HCT116 (cell line): ENCODE data around the gene SPON2. TPM values are rescaled to one million over a fixed set of nuclear protein-coding genes. Genes with fewer than 3 reads are reported as not detected.

ENCODE experiments used
- ATAC-seq: fragments of 200-7000 bp; cut with Tn5 transposase; 2 replicates; pipeline ENCODE4 v1.9.1; 2020; ENCODE audit warnings: mild to moderate bottlenecking, moderate library complexity
- BruUV-seq: library from RNA; stranded (reverse); fragments of 400-500 nt; replicated peaks from 2 replicates; lab custom pipeline; 2021; lab: Mats Ljungman, UMichigan
- CTCF ChIA-PET: fragments of 300-600 bp; sonication (Branson Sonifier 250); formaldehyde crosslinking; loops from one replicate; lab custom pipeline; 2021; ENCODE audit warnings: antibody characterized with exemption; lab: Charles Lee
- POLR2A ChIA-PET: fragments of 300-600, 350-600 bp; sonication (Branson Sonifier 250); formaldehyde crosslinking; loops from one replicate; lab custom pipeline; 2021; ENCODE audit warnings: antibody characterized with exemption; lab: Charles Lee
- RAD21 ChIA-PET, 2 experiments: fragments of 300-600 bp; sonication (Branson Sonifier 250); formaldehyde crosslinking; loops; one replicate each; lab custom pipeline; 2023; ENCODE audit warnings: low total read pairs in 2 of 2; ENCODE audit not compliant: uncharacterized antibody in 2 of 2, unreplicated experiment in 2 of 2, low non-redundant PET in 1 of 2; lab: Charles Lee
- DNase-seq: peaks from one replicate; pipeline ENCODE4 v3.0.0-alpha.2; 2010; ENCODE audit warnings: low read depth, low spot score
- H2AFZ ChIP-seq: fragments of 200-600 bp; shearing (Covaris generic), sonication (generic); 2 replicates; pipeline ENCODE4 v1.6.1; 2017; ENCODE audit warnings: low read depth, mixed run types, mixed read lengths, antibody characterized with exemption, low read length; ENCODE audit not compliant: poor library complexity, severe bottlenecking
- H3K27ac ChIP-seq: 2 replicates; pipeline ENCODE4 v1.5.1; 2012; ENCODE audit warnings: low read depth, low read length
- H3K27me3 ChIP-seq: fragments of 200-600 bp; sonication (generic); 2 replicates; pipeline ENCODE4 v1.6.1; 2016; ENCODE audit warnings: mixed run types, low read length, mixed read lengths; ENCODE audit not compliant: insufficient read depth
- H3K36me3 ChIP-seq, 2 experiments: fragments of 200-500 bp in 1 of 2; fragments of 200-600 bp in 1 of 2; sonication (Bioruptor generic) in 1 of 2; sonication (generic) in 1 of 2; 2 replicates each; pipeline versions ENCODE4 v1.5.1 to v1.6.1; 2014 to 2016; ENCODE audit warnings: low read length in 2 of 2, inconsistent platforms in 1 of 2, mixed read lengths in 1 of 2, mixed run types in 1 of 2; ENCODE audit not compliant: insufficient read depth in 2 of 2, control insufficient read depth in 1 of 2
- H3K4me1 ChIP-seq, 2 experiments: fragments of 200-600 bp in 1 of 2; sonication (generic) in 1 of 2; 2 replicates each; pipeline versions ENCODE4 v1.5.1 to v1.6.1; 2012 to 2017; ENCODE audit warnings: low read length in 2 of 2, inconsistent platforms in 1 of 2, mild to moderate bottlenecking in 1 of 2, mixed read lengths in 1 of 2, mixed run types in 1 of 2, moderate library complexity in 1 of 2; ENCODE audit not compliant: insufficient read depth in 2 of 2, control insufficient read depth in 1 of 2
- H3K4me2 ChIP-seq: fragments of 200-600 bp; sonication (generic); 2 replicates; pipeline ENCODE4 v1.6.1; 2017; ENCODE audit warnings: mixed run types, low read length, mixed read lengths
- H3K4me3 ChIP-seq, 2 experiments: fragments of 200-600 bp in 1 of 2; sonication (generic) in 1 of 2; replicated peaks in 1 of 2; 2 replicates each; pipeline ENCODE4 v1.5.1; 2011 to 2016; ENCODE audit warnings: low read length in 2 of 2, control low read depth in 1 of 2, low read depth in 1 of 2, mild to moderate bottlenecking in 1 of 2, mixed read lengths in 1 of 2, mixed run types in 1 of 2
- H3K79me2 ChIP-seq: fragments of 200-600 bp; sonication (generic); 2 replicates; pipeline ENCODE4 v1.6.1; 2017; ENCODE audit warnings: mild to moderate bottlenecking, mixed run types, low read length, moderate library complexity, mixed read lengths; ENCODE audit not compliant: insufficient read depth
- H3K9ac ChIP-seq: fragments of 200-600 bp; sonication (generic); 2 replicates; pipeline ENCODE4 v1.6.1; 2016; ENCODE audit warnings: low read length, mixed read lengths
- H3K9me2 ChIP-seq: fragments of 200-600 bp; sonication (generic), shearing (Covaris generic); 2 replicates; pipeline ENCODE4 v1.6.1; 2017; ENCODE audit warnings: mixed run types, mild to moderate bottlenecking, moderate library complexity; ENCODE audit not compliant: insufficient read depth
- H3K9me3 ChIP-seq, 2 experiments: fragments of 200-500 bp in 1 of 2; fragments of 200-600 bp in 1 of 2; sonication (Bioruptor generic) in 1 of 2; sonication (generic) in 1 of 2; 2 replicates each; pipeline ENCODE4 v1.6.1; 2014 to 2017; ENCODE audit warnings: low read length in 2 of 2, mixed read lengths in 2 of 2, inconsistent platforms in 1 of 2, low read depth in 1 of 2, mild to moderate bottlenecking in 1 of 2, mixed run types in 1 of 2, moderate library complexity in 1 of 2; ENCODE audit not compliant: control insufficient read depth in 1 of 2, insufficient read depth in 1 of 2
- H4K20me1 ChIP-seq: fragments of 200-600 bp; sonication (generic), shearing (Covaris generic); 2 replicates; pipeline ENCODE4 v1.6.1; 2017; ENCODE audit warnings: mixed run types, mild to moderate bottlenecking, moderate library complexity; ENCODE audit not compliant: insufficient read depth
- ATF3 ChIP-seq: IDR thresholded peaks from 2 replicates; pipeline ENCODE4 v1.6.1; 2012
- CBX3 ChIP-seq: IDR thresholded peaks from 2 replicates; pipeline ENCODE4 v1.6.1; 2012; ENCODE audit warnings: low read depth
- CTCF ChIP-seq, 3 experiments: fragments of 200-600 bp in 1 of 3; sonication (generic) in 1 of 3; IDR thresholded peaks in 2 of 3; conservative IDR thresholded peaks in 1 of 3; 2 replicates each; pipeline ENCODE4 v1.5.1; 2012 to 2017; ENCODE audit warnings: low read depth in 2 of 3, low read length in 2 of 3, antibody characterized with exemption in 1 of 3, borderline replicate concordance in 1 of 3, control low read depth in 1 of 3, mild to moderate bottlenecking in 1 of 3, mixed read lengths in 1 of 3, mixed run types in 1 of 3, moderate library complexity in 1 of 3; ENCODE audit not compliant: insufficient read depth in 1 of 3
- EGR1 ChIP-seq: IDR thresholded peaks from 2 replicates; pipeline ENCODE4 v1.6.1; 2012; ENCODE audit warnings: low read depth
- ELF1 ChIP-seq: IDR thresholded peaks from 2 replicates; pipeline ENCODE4 v1.6.1; 2012; ENCODE audit warnings: low read depth, borderline replicate concordance
- EZH2 ChIP-seq: fragments of 200-600 bp; sonication (generic); IDR thresholded peaks from 2 replicates; pipeline ENCODE4 v1.6.1; 2017; ENCODE audit warnings: antibody characterized with exemption, mixed run types
- EZH2phosphoT487 ChIP-seq: fragments of 200-600 bp; IDR thresholded peaks from 2 replicates; pipeline ENCODE4 v1.6.1; 2018; ENCODE audit warnings: antibody characterized with exemption, borderline replicate concordance
- FOSL1 ChIP-seq: IDR thresholded peaks from 2 replicates; pipeline ENCODE4 v1.6.1; 2012; ENCODE audit warnings: low read depth
- JUND ChIP-seq: IDR thresholded peaks from 2 replicates; pipeline ENCODE4 v1.6.1; 2012
- MAX ChIP-seq: IDR thresholded peaks from 2 replicates; pipeline ENCODE4 v1.6.1; 2012
- POLR2A ChIP-seq: IDR thresholded peaks from 2 replicates; pipeline ENCODE4 v1.7.0; 2011; ENCODE audit warnings: borderline replicate concordance; ENCODE audit not compliant: insufficient read depth, insufficient read length; ENCODE audit errors: extremely low read depth
- POLR2AphosphoS5 ChIP-seq: IDR thresholded peaks from 2 replicates; pipeline ENCODE4 v1.6.1; 2011; ENCODE audit warnings: mild to moderate bottlenecking, low read depth, low read length, moderate library complexity
- RAD21 ChIP-seq: IDR thresholded peaks from 2 replicates; pipeline ENCODE4 v1.6.1; 2012; ENCODE audit warnings: low read depth, mild to moderate bottlenecking
- REST ChIP-seq: IDR thresholded peaks from 2 replicates; pipeline ENCODE4 v1.6.1; 2012; ENCODE audit warnings: low read depth
- SP1 ChIP-seq: IDR thresholded peaks from 2 replicates; pipeline ENCODE4 v1.6.1; 2012; ENCODE audit warnings: low read depth
- SRF ChIP-seq: IDR thresholded peaks from 2 replicates; pipeline ENCODE4 v1.6.1; 2012; ENCODE audit warnings: low read depth
- TCF7L2 ChIP-seq: IDR thresholded peaks from 2 replicates; pipeline ENCODE4 v1.7.0; 2011; ENCODE audit warnings: borderline replicate concordance, inconsistent platforms; ENCODE audit not compliant: insufficient read depth, insufficient read length; ENCODE audit errors: extremely low read depth
- YY1 ChIP-seq: IDR thresholded peaks from 2 replicates; pipeline ENCODE4 v1.6.1; 2011; ENCODE audit warnings: low read length, low read depth, moderate library complexity, mild to moderate bottlenecking; ENCODE audit not compliant: insufficient replicate concordance; ENCODE audit errors: extremely low read depth
- ZFX ChIP-seq: fragments of 450-650 bp; IDR thresholded peaks from 2 replicates; pipeline ENCODE4 v1.6.1; 2017
- ZNF274 ChIP-seq: fragments of 200-500 bp; sonication (Bioruptor generic); IDR thresholded peaks from 2 replicates; pipeline ENCODE4 v1.6.1; 2014; ENCODE audit warnings: mild to moderate bottlenecking, low read depth, low read length, inconsistent platforms
- intact Hi-C: fragments of 100-400 bp; cut with micrococcal nuclease; formaldehyde crosslinking; loops from 2 replicates; pipeline ENCODE4 v1.10.0; 2022
- total RNA-seq: library from RNA; stranded (reverse); gene quantifications from one replicate; pipeline ENCODE4 v1.2.1, GENCODE V29; 2021; ENCODE audit not compliant: unreplicated experiment

The SPON2 gene
- total RNA-seq, 1 experiment from 2014 or later, result 1.5 TPM

GRCh38 chr4:1156069-1156468 is 16.3 kb downstream of the SPON2 start:
- RAD21 ChIA-PET, result no interaction called here
- Histone ChIP-seq H3K4me3 (no peak overlapping the region), H4K20me1 (no peaks in the 10 kb centered on the region), H3K27me3 (peaks cover 26% of the 10 kb centered on the region; the same call in 1 of the 2 replicates), H3K4me2 (no peak overlapping the region), H3K9ac (no peak overlapping the region), H3K4me1 (no peaks in the 10 kb centered on the region), H3K79me2 (no peaks in the 10 kb centered on the region), H3K27ac (no peak overlapping the region), H3K36me3 (no peaks in the 10 kb centered on the region), H3K9me3 (peaks cover 5 to 10% of the 10 kb centered on the region in 2 experiments; a peak in 2 of 4 replicates), H3K9me2 (no peaks in the 10 kb centered on the region), H2AFZ (no peak overlapping the region)
- DNase-seq (no peak), ATAC-seq (no peak)
- TF ChIP-seq JUND, result no peak
- TF ChIP-seq SRF, result no peak
- no peak for TF ChIP-seq ELF1
- no peak for TF ChIP-seq MAX
- no peak for TF ChIP-seq ZFX
- no peak for TF ChIP-seq CBX3
- TF ChIP-seq ZNF274, result no peak
- TF ChIP-seq EGR1, result no peak
- no peak for TF ChIP-seq TCF7L2
- TF ChIP-seq CTCF (IDR thresholded peaks at IDR 0.05 in 2 of 3, conservative IDR thresholded peaks at IDR 0.05 in 1 of 3; ENCODE audit: borderline replicate concordance in 1 of 3, insufficient read depth in 1 of 3, low read depth in 2 of 3, low read length in 2 of 3), result no peak
- TF ChIP-seq EZH2phosphoT487, result no peak
- no peak for TF ChIP-seq YY1
- no peak for TF ChIP-seq POLR2AphosphoS5
- no peak for TF ChIP-seq REST
- TF ChIP-seq SP1, result no peak
- no peak for TF ChIP-seq POLR2A
- TF ChIP-seq FOSL1, result no peak
- TF ChIP-seq RAD21, result no peak
- TF ChIP-seq EZH2, result no peak
- no peak for TF ChIP-seq ATF3
- POLR2A ChIA-PET, result no interaction called here
- CTCF ChIA-PET, result interaction anchor here (1.2 kb wide), 1 partner anchor 12 kb away, joined by 3 read pairs; no protein-coding TSS in a partner anchor
- intact Hi-C loops, result no loop called here
- BruUV-seq, result no TSS peak
